Neural cell (in vitro differentiated cells): ENCODE data around the gene PHF3. TPM values are rescaled to one million over a fixed set of nuclear protein-coding genes. Genes with fewer than 3 reads are reported as not detected.

Experiments used
- H2AFZ ChIP-seq: fragments of 200-600, 300-800 bp; sonication (generic), shearing (Covaris generic); 2 replicates; pipeline ENCODE4 v1.6.0; 2014; ENCODE audit warnings: low read depth, mild to moderate bottlenecking, antibody characterized with exemption, low read length, moderate library complexity
- H3F3A ChIP-seq: fragments of 200-600 bp; shearing (Covaris generic); 2 replicates; pipeline ENCODE4 v1.6.1; 2016; ENCODE audit warnings: mild to moderate bottlenecking, moderate library complexity, mixed read lengths, antibody characterized with exemption, low read length; ENCODE audit not compliant: insufficient read depth, poor library complexity, severe bottlenecking
- H3K27ac ChIP-seq: fragments of 200-600, 300-800 bp; sonication (generic), shearing (Covaris generic); 2 replicates; pipeline ENCODE4 v1.5.1; 2014; ENCODE audit warnings: mild to moderate bottlenecking, low read length, moderate library complexity
- H3K27me3 ChIP-seq: fragments of 300-800, 200-600 bp; sonication (generic), shearing (Covaris generic); 2 replicates; pipeline ENCODE4 v1.6.0; 2014; ENCODE audit warnings: mild to moderate bottlenecking, low read depth, low read length, moderate library complexity; ENCODE audit not compliant: insufficient read depth
- H3K36me3 ChIP-seq: fragments of 300-800, 200-600 bp; sonication (generic), shearing (Covaris generic); 2 replicates; pipeline ENCODE4 v1.5.1; 2014; ENCODE audit warnings: mild to moderate bottlenecking, antibody characterized with exemption, low read length, moderate library complexity; ENCODE audit not compliant: insufficient read depth
- H3K4me2 ChIP-seq: fragments of 300-800, 200-600 bp; sonication (generic), shearing (Covaris generic); 2 replicates; pipeline ENCODE4 v1.6.0; 2014; ENCODE audit warnings: mild to moderate bottlenecking, low read length
- H3K4me3 ChIP-seq: fragments of 300-800, 200-600 bp; sonication (generic), shearing (Covaris generic); 2 replicates; pipeline ENCODE4 v1.5.1; 2014; ENCODE audit warnings: mild to moderate bottlenecking, low read length, moderate library complexity
- H3K79me2 ChIP-seq: fragments of 200-600 bp; shearing (Covaris generic); replicated peaks from 2 replicates; pipeline ENCODE4 v1.6.0; 2014; ENCODE audit warnings: mild to moderate bottlenecking, low read length, moderate library complexity; ENCODE audit not compliant: insufficient read depth
- H3K9ac ChIP-seq: fragments of 300-800, 200-600 bp; sonication (generic), shearing (Covaris generic); 2 replicates; pipeline ENCODE4 v1.6.1; 2016; ENCODE audit warnings: mild to moderate bottlenecking, low read length, mixed read lengths
- H3K9me2 ChIP-seq: fragments of 200-600 bp; shearing (Covaris generic); 2 replicates; pipeline ENCODE4 v1.6.1; 2016; ENCODE audit warnings: mild to moderate bottlenecking, low read length, mixed read lengths; ENCODE audit not compliant: insufficient read depth
- H3K9me3 ChIP-seq: fragments of 200-600, 300-800 bp; sonication (generic), shearing (Covaris generic); 2 replicates; pipeline ENCODE4 v1.6.1; 2016; ENCODE audit warnings: mild to moderate bottlenecking, mixed run types, low read length, moderate library complexity, mixed read lengths
- H4K20me1 ChIP-seq: fragments of 200-600 bp; shearing (Covaris generic); 2 replicates; pipeline ENCODE4 v1.6.1; 2016; ENCODE audit warnings: mild to moderate bottlenecking, mixed run types; ENCODE audit not compliant: insufficient read depth
- EP300 ChIP-seq: fragments of 450-650 bp; conservative IDR thresholded peaks from 2 replicates; pipeline ENCODE4 v1.6.1; 2014; ENCODE audit warnings: antibody characterized with exemption, mild to moderate bottlenecking, moderate library complexity; ENCODE audit not compliant: poor library complexity, severe bottlenecking
- EZH2 ChIP-seq: fragments of 200-600, 300-800 bp; shearing (Covaris generic), sonication (generic); IDR thresholded peaks from 2 replicates; pipeline ENCODE4 v1.6.1; 2014; ENCODE audit warnings: antibody characterized with exemption, low read length, borderline replicate concordance, mild to moderate bottlenecking; ENCODE audit not compliant: insufficient read depth, poor library complexity, severe bottlenecking
- MXI1 ChIP-seq: fragments of 450-650 bp; conservative IDR thresholded peaks from 2 replicates; pipeline ENCODE4 v1.6.1; 2014; ENCODE audit warnings: antibody characterized with exemption, mild to moderate bottlenecking; ENCODE audit not compliant: poor library complexity, severe bottlenecking
- POLR2AphosphoS5 ChIP-seq: IDR thresholded peaks from 2 replicates; pipeline ENCODE4 v1.6.1; 2012
- RAD21 ChIP-seq: fragments of 450-650 bp; conservative IDR thresholded peaks from 2 replicates; pipeline ENCODE4 v1.6.1; 2014; ENCODE audit warnings: antibody characterized with exemption, mild to moderate bottlenecking, moderate library complexity
- SMC3 ChIP-seq: fragments of 450-650 bp; conservative IDR thresholded peaks from 2 replicates; pipeline ENCODE4 v1.6.1; 2014; ENCODE audit warnings: antibody characterized with exemption, mild to moderate bottlenecking, moderate library complexity; ENCODE audit not compliant: poor library complexity
- TAF1 ChIP-seq: IDR thresholded peaks from 2 replicates; pipeline ENCODE4 v1.6.1; 2012; ENCODE audit warnings: low read depth
- polyA plus RNA-seq: library from polyadenylated mRNA; depleted of rRNA; stranded (reverse); fragments of >200 nt; gene quantifications from 2 replicates; pipeline ENCODE4 v1.2.3, GENCODE V29; 2014
- TF ChIP-seq, protein P1 (sequence below): IDR thresholded peaks from 2 replicates; pipeline ENCODE4 v1.6.1; 2012; ENCODE audit warnings: borderline replicate concordance
- TF ChIP-seq, protein P2 (sequence below): fragments of 450-650 bp; IDR thresholded peaks from 2 replicates; pipeline ENCODE4 v1.5.1; 2014; ENCODE audit warnings: antibody characterized with exemption, mild to moderate bottlenecking, moderate library complexity; ENCODE audit not compliant: poor library complexity, severe bottlenecking

PHF3 gene
- polyA plus RNA-seq, 1 donor from 2014 or later = 21.1 TPM

DNA sequence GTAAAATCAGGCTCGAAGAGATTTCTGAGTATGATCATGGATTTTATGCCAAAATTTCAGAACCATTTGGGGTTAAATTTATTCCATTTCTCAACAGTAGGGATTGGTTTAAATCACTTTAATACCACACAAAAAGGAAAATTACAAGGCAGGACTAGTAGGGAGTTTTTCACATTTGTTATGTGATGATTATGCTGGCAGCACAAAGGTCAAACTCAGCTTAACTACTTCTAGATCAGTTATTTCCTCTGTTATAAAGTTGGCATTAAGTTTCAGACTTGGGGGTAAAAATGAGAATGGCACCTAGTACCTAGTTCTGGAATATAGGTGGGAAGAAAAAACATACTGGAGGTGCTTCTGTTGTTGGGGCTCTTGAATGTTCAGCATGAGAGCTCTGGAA is 39.5 kb downstream of the PHF3 start:
- H3K27ac ChIP-seq = no peak overlapping the region
- H3K9me2 ChIP-seq = no peaks in the 10 kb centered on the region
- H4K20me1 ChIP-seq = no peaks in the 10 kb centered on the region
- no peak overlapping the region for H3K9ac ChIP-seq
- H2AFZ ChIP-seq = no peak overlapping the region
- H3K4me2 ChIP-seq = no peak overlapping the region
- no peaks in the 10 kb centered on the region for H3K27me3 ChIP-seq
- TF ChIP-seq, protein P1, sequence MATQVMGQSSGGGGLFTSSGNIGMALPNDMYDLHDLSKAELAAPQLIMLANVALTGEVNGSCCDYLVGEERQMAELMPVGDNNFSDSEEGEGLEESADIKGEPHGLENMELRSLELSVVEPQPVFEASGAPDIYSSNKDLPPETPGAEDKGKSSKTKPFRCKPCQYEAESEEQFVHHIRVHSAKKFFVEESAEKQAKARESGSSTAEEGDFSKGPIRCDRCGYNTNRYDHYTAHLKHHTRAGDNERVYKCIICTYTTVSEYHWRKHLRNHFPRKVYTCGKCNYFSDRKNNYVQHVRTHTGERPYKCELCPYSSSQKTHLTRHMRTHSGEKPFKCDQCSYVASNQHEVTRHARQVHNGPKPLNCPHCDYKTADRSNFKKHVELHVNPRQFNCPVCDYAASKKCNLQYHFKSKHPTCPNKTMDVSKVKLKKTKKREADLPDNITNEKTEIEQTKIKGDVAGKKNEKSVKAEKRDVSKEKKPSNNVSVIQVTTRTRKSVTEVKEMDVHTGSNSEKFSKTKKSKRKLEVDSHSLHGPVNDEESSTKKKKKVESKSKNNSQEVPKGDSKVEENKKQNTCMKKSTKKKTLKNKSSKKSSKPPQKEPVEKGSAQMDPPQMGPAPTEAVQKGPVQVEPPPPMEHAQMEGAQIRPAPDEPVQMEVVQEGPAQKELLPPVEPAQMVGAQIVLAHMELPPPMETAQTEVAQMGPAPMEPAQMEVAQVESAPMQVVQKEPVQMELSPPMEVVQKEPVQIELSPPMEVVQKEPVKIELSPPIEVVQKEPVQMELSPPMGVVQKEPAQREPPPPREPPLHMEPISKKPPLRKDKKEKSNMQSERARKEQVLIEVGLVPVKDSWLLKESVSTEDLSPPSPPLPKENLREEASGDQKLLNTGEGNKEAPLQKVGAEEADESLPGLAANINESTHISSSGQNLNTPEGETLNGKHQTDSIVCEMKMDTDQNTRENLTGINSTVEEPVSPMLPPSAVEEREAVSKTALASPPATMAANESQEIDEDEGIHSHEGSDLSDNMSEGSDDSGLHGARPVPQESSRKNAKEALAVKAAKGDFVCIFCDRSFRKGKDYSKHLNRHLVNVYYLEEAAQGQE = no peak
- TF ChIP-seq SMC3 = no peak
- TF ChIP-seq, protein P2, sequence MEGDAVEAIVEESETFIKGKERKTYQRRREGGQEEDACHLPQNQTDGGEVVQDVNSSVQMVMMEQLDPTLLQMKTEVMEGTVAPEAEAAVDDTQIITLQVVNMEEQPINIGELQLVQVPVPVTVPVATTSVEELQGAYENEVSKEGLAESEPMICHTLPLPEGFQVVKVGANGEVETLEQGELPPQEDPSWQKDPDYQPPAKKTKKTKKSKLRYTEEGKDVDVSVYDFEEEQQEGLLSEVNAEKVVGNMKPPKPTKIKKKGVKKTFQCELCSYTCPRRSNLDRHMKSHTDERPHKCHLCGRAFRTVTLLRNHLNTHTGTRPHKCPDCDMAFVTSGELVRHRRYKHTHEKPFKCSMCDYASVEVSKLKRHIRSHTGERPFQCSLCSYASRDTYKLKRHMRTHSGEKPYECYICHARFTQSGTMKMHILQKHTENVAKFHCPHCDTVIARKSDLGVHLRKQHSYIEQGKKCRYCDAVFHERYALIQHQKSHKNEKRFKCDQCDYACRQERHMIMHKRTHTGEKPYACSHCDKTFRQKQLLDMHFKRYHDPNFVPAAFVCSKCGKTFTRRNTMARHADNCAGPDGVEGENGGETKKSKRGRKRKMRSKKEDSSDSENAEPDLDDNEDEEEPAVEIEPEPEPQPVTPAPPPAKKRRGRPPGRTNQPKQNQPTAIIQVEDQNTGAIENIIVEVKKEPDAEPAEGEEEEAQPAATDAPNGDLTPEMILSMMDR = no peak
- no peak for TF ChIP-seq MXI1
- TF ChIP-seq POLR2AphosphoS5 = no peak
- no peak for TF ChIP-seq TAF1
- no peak for TF ChIP-seq EP300
- no peak for TF ChIP-seq RAD21
- no peak for TF ChIP-seq EZH2
- H3K4me3 ChIP-seq = no peak overlapping the region
- H3K36me3 ChIP-seq = no peaks in the 10 kb centered on the region
- H3K9me3 ChIP-seq = no peaks in the 10 kb centered on the region
- H3F3A ChIP-seq = no peaks in the 10 kb centered on the region
- peaks cover 56% of the 10 kb centered on the region for H3K79me2 ChIP-seq

DNA sequence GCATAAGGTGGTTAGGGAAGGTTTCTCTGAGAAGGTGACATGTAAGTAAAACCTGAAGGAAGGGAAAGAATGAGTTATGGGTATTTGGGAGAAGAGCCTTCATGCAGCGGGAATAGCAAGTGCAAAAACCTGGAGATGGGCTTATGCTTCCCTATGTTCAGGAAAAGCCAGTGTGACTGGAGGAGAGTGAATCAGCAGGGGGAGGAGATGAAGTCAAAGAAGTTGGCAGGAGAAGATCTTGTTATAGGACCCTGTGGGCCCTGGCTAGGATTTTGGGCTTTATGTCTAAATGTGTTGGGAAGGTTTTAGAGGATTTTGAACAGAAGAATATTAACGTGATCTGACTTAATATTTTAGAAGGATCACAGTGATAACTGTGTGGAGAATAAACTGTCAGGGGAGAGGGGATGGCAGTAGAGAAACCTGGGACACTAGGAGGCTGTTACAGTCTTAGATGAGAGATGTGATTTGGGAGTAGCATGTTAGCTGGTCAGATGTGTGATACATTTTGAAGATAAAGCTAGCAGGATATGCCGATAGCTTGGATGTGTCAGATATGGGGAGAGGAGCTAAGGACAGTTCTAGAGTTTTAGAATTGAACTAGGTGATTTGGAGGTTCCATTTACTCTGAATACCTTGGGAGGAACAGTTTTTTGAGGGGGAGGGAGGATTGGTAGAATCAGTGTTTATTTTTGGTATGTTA is 41.0 kb downstream of the PHF3 start:
- Histone ChIP-seq H4K20me1 (no peaks in the 10 kb centered on the region), H3K9me2 (no peaks in the 10 kb centered on the region), H3K36me3 (no peaks in the 10 kb centered on the region), H3K27me3 (no peaks in the 10 kb centered on the region), H2AFZ (no peak overlapping the region), H3K9me3 (no peaks in the 10 kb centered on the region), H3K4me3 (no peak overlapping the region), H3K79me2 (peaks cover 57% of the 10 kb centered on the region), H3F3A (no peaks in the 10 kb centered on the region), H3K9ac (no peak overlapping the region), H3K27ac (no peak overlapping the region), H3K4me2 (no peak overlapping the region)
- TF ChIP-seq RAD21 (no peak), TAF1 (no peak), EP300 (no peak), MXI1 (no peak), EZH2 (no peak), POLR2AphosphoS5 (no peak), SMC3 (no peak)
- TF ChIP-seq, protein P1 = no peak
- TF ChIP-seq, protein P2 = no peak
